ENCODE results near the gene SFPQ.

SFPQ gene

DNA sequence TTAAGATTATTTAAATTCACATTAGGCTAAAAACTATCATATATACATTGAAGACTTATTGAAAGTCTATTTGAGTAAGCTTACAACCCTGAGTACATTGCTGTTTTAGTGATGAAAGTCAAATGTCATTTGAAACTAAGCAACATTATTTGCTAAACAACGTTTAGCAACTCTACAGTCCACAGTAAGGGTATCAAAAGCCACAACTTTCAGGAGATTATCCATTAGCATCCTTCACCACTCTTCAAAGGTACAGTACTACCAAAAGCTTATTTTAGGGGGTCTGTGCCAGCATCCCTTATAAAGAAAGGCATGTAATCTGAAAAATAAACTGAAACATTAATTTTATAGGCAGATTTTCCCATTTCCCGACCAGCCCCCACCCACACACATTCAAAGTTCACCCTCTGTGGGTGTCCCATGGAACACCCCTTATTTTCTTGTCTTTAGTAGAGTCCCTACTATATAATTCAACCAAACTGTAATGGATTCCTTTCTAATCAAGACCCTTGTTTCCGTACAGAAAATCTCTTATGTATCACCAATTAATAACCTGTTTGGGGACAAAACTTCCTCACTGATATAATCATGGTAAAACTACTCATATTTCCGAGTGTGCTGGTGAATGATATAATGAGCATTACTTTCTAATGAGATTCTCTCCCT, 11.0 kb downstream of the SFPQ start:
- H2AFZ ChIP-seq (ENCODE audit: low read length): no peak overlapping the region
- H3K9me2 ChIP-seq (replicated peaks; ENCODE audit: insufficient read depth, low read length): no peaks in the 10 kb centered on the region
- H3K36me3 ChIP-seq (replicated peaks; ENCODE audit: insufficient read depth, low read length): peaks cover 72% of the 10 kb centered on the region
- H3K9me3 ChIP-seq (replicated peaks; ENCODE audit: insufficient read depth, low read length): no peaks in the 10 kb centered on the region
- no peak for DNase-seq
- H3K27me3 ChIP-seq (replicated peaks; ENCODE audit: insufficient read depth, low read length): no peaks in the 10 kb centered on the region
- H3K79me2 ChIP-seq (ENCODE audit: low read length): peaks cover 83% of the 10 kb centered on the region
- no peak overlapping the region for H3K4me3 ChIP-seq (ENCODE audit: low read length)
- H3F3A ChIP-seq (ENCODE audit: insufficient read depth, low read length): peaks cover 47% of the 10 kb centered on the region
- H3K27ac ChIP-seq (ENCODE audit: low read length): no peak overlapping the region
- no peak overlapping the region for H3K9ac ChIP-seq (ENCODE audit: low read length)
- H3K4me1 ChIP-seq (ENCODE audit: low read length): peaks cover 4% of the 10 kb centered on the region; the same call in 1 of the 2 replicates
- H3K4me2 ChIP-seq (ENCODE audit: low read depth, low read length): no peak overlapping the region
- H4K20me1 ChIP-seq (ENCODE audit: insufficient read depth, low read length): peaks cover 66% of the 10 kb centered on the region
- TF ChIP-seq, protein P1, sequence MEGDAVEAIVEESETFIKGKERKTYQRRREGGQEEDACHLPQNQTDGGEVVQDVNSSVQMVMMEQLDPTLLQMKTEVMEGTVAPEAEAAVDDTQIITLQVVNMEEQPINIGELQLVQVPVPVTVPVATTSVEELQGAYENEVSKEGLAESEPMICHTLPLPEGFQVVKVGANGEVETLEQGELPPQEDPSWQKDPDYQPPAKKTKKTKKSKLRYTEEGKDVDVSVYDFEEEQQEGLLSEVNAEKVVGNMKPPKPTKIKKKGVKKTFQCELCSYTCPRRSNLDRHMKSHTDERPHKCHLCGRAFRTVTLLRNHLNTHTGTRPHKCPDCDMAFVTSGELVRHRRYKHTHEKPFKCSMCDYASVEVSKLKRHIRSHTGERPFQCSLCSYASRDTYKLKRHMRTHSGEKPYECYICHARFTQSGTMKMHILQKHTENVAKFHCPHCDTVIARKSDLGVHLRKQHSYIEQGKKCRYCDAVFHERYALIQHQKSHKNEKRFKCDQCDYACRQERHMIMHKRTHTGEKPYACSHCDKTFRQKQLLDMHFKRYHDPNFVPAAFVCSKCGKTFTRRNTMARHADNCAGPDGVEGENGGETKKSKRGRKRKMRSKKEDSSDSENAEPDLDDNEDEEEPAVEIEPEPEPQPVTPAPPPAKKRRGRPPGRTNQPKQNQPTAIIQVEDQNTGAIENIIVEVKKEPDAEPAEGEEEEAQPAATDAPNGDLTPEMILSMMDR (IDR thresholded peaks at IDR 0.05; ENCODE audit: low read length): no peak
- TF ChIP-seq EZH2phosphoT487 (IDR thresholded peaks at IDR 0.05; ENCODE audit: low read length) (no peak), EZH2 (optimal IDR thresholded peaks at IDR 0.05; ENCODE audit: low read depth, low read length) (no peak)

DNA sequence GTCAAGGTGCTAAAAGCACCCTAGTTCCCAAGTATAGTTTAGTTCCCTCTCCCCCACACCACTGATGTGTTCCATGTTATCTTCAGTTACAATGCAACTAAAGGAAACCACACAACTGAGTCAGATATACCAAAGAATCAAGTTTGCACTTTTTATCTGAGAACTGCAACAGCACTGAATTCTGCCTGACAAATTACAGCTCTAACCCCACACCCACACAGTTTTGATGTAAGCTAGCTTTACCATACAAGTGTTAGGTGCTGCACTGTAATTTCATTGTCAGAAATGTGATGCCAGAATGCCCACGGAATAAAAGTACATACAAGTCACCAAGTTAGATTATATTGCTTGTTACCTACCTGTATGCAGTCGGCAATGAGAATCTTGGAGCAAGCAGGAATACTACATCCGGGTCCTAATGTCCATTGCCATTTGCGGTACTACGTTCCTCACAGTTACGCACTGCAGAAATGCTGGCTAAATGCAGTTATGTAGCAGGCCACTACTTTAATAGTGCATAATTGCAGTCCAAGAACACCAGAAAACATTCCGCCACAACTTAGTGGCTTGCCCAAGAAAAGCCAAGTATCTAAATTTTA, 12.1 kb downstream of the SFPQ start:
- H3K79me2 ChIP-seq (ENCODE audit: low read length): peaks cover 73% of the 10 kb centered on the region
- no peak overlapping the region for H3K9ac ChIP-seq (ENCODE audit: low read length)
- H3K36me3 ChIP-seq (replicated peaks; ENCODE audit: insufficient read depth, low read length): peaks cover 62% of the 10 kb centered on the region
- H3K9me3 ChIP-seq (replicated peaks; ENCODE audit: insufficient read depth, low read length): no peaks in the 10 kb centered on the region
- no peaks in the 10 kb centered on the region for H3K9me2 ChIP-seq (replicated peaks; ENCODE audit: insufficient read depth, low read length)
- no peak for DNase-seq
- H4K20me1 ChIP-seq (ENCODE audit: insufficient read depth, low read length): peaks cover 56% of the 10 kb centered on the region
- no peak overlapping the region for H3K27ac ChIP-seq (ENCODE audit: low read length)
- H3K27me3 ChIP-seq (replicated peaks; ENCODE audit: insufficient read depth, low read length): no peaks in the 10 kb centered on the region
- no peak overlapping the region for H3K4me2 ChIP-seq (ENCODE audit: low read depth, low read length)
- H3K4me3 ChIP-seq (ENCODE audit: low read length): no peak overlapping the region
- TF ChIP-seq EZH2 (optimal IDR thresholded peaks at IDR 0.05; ENCODE audit: low read depth, low read length) (no peak), EZH2phosphoT487 (IDR thresholded peaks at IDR 0.05; ENCODE audit: low read length) (no peak)
- TF ChIP-seq, protein P1 (IDR thresholded peaks at IDR 0.05; ENCODE audit: low read length): no peak
- H3F3A ChIP-seq (ENCODE audit: insufficient read depth, low read length): peaks cover 42% of the 10 kb centered on the region
- no peak overlapping the region for H2AFZ ChIP-seq (ENCODE audit: low read length)
- H3K4me1 ChIP-seq (ENCODE audit: low read length): no peaks in the 10 kb centered on the region

DNA sequence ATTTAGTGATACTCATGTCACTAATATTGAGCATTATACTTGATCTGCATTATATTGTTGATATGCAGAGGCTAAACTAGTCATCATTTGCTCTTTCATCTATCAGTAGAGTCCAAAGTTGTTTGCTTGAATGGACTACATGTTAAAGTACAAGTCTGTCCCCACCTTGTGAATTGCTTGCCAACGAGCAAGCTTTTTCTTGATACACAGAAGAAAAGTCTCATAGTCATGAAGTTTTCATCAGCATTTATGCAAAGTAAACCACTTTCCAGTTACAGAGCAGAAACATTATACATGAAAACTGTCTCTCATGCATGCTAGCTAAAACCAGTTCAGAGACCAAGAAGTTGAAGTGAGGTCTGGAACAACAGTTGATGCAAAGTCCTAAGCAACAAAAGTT, 13.0 kb downstream of the SFPQ start:
- H3K4me3 ChIP-seq (ENCODE audit: low read length): no peak overlapping the region
- no peaks in the 10 kb centered on the region for H3K27me3 ChIP-seq (replicated peaks; ENCODE audit: insufficient read depth, low read length)
- H3K9me2 ChIP-seq (replicated peaks; ENCODE audit: insufficient read depth, low read length): no peaks in the 10 kb centered on the region
- H3F3A ChIP-seq (ENCODE audit: insufficient read depth, low read length): peaks cover 46% of the 10 kb centered on the region
- no peak overlapping the region for H2AFZ ChIP-seq (ENCODE audit: low read length)
- TF ChIP-seq, protein P1 (IDR thresholded peaks at IDR 0.05; ENCODE audit: low read length): no peak
- TF ChIP-seq EZH2phosphoT487 (IDR thresholded peaks at IDR 0.05; ENCODE audit: low read length): no peak
- TF ChIP-seq EZH2 (optimal IDR thresholded peaks at IDR 0.05; ENCODE audit: low read depth, low read length): no peak
- H3K27ac ChIP-seq (ENCODE audit: low read length): no peak overlapping the region
- DNase-seq: no peak
- H3K4me2 ChIP-seq (ENCODE audit: low read depth, low read length): no peak overlapping the region
- no peaks in the 10 kb centered on the region for H3K4me1 ChIP-seq (ENCODE audit: low read length)
- H3K36me3 ChIP-seq (replicated peaks; ENCODE audit: insufficient read depth, low read length): peaks cover 57% of the 10 kb centered on the region
- no peak overlapping the region for H3K9ac ChIP-seq (ENCODE audit: low read length)
- peaks cover 47% of the 10 kb centered on the region for H4K20me1 ChIP-seq (ENCODE audit: insufficient read depth, low read length)
- H3K9me3 ChIP-seq (replicated peaks; ENCODE audit: insufficient read depth, low read length): no peaks in the 10 kb centered on the region
- H3K79me2 ChIP-seq (ENCODE audit: low read length): peaks cover 63% of the 10 kb centered on the region
